ENCODE results near the gene CNKSR3. TPM values are rescaled to one million over a fixed set of nuclear protein-coding genes. Genes with fewer than 3 reads are reported as not detected.
A peak's percentile ranks its signal among the peaks of the same experiment; 100 is the strongest.

CNKSR3 gene
- total RNA-seq, 1 experiment from 2014 or later = 5.6 TPM

DNA sequence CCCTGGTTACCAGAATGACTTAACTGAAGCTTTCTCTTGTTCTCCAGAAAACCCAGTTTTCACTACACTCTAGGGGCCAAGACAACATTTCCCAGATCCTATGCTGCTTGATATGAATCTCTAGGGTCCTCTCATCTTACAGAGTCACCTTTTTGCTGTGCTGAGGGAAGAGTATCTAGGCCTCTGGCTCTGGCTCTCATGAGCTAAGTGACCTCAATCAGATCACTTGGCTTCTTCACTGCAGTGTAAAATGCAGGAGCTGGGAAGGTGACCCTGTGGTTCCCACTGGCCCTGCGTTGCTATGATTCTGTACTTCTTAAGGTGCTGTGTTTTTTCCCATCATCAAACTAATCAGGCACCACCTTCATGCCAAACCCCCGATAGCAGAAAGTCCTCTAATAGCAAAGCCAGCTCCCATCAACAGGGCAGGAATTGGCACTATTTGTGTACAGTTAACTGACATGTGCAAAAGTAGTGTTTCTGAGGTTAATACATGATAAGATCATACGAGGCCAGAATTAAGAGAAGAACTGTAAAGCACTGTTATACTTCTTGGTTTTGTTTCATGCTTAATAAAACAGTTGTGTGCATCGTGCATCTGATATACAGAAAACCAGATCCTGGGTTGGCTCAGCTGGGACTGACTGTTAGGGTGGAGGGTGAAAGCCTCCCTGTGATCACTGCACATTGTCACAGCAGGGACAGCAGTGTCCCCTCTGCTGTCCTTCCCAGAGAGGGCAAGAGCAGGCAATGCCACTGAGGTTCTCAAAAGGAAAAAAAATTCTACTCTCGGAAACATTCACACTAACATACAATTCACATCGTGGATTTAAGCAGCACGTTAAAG is 46.7 kb downstream of the CNKSR3 start:
- Histone ChIP-seq H3K9me3 (ENCODE audit: control insufficient read depth, low read depth, low read length) (no peaks in the 10 kb centered on the region), H4K20me1 (ENCODE audit: control insufficient read depth, insufficient read depth, insufficient read length) (no peaks in the 10 kb centered on the region), H3K27ac (ENCODE audit: insufficient read length, low read depth, low read length) (no peak overlapping the region), H3K79me1 (ENCODE audit: insufficient read depth, low read depth, low read length, poor library complexity, severe bottlenecking) (no peaks in the 10 kb centered on the region), H2BK120ac (ENCODE audit: low read depth, low read length, poor library complexity, severe bottlenecking) (no peak overlapping the region), H4K8ac (replicated peaks; ENCODE audit: insufficient read length, low read depth, low read length) (no peak overlapping the region), H4K5ac (ENCODE audit: insufficient read length, low read depth, low read length) (no peak overlapping the region), H3K23me2 (ENCODE audit: insufficient read length, low read depth, low read length, poor library complexity, severe bottlenecking) (no peaks in the 10 kb centered on the region), H4K91ac (ENCODE audit: insufficient read length, low read depth, low read length) (no peak overlapping the region), H2BK12ac (ENCODE audit: insufficient read length, low read depth, low read length) (no peak overlapping the region), H3K23ac (ENCODE audit: insufficient read length, low read depth, low read length) (no peak overlapping the region), H2AK5ac (ENCODE audit: insufficient read length, low read length) (no peak overlapping the region), H3K4ac (ENCODE audit: low read depth, low read length) (no peak overlapping the region), H3K56ac (ENCODE audit: insufficient read length, low read depth, low read length) (no peak overlapping the region), H3K9ac (ENCODE audit: extremely low read depth, insufficient read length, low read length) (no peak overlapping the region), H2BK20ac (ENCODE audit: low read depth, low read length, poor library complexity, severe bottlenecking) (no peak overlapping the region), H2AFZ (ENCODE audit: low read length) (no peak overlapping the region), H3K27me3 (ENCODE audit: insufficient read depth, low read length) (no peaks in the 10 kb centered on the region), H3K4me1 (ENCODE audit: insufficient read depth, low read length) (0 out of 2 replicates have a peak, but pooled peaks cover 3% of the 10 kb centered on the region), H3K4me2 (ENCODE audit: insufficient read depth, insufficient read length, low read length) (no peak overlapping the region), H3K18ac (ENCODE audit: insufficient read length, low read depth, low read length) (no peak overlapping the region), H3K79me2 (ENCODE audit: insufficient read depth, low read length) (no peaks in the 10 kb centered on the region), H2BK15ac (ENCODE audit: low read depth, low read length) (no peak overlapping the region), H2BK5ac (ENCODE audit: insufficient read length, low read length) (no peak overlapping the region), H3T11ph (ENCODE audit: low read length) (no peak overlapping the region), H3K14ac (ENCODE audit: insufficient read depth, low read length) (no peak overlapping the region)
- no peaks in the 10 kb centered on the region for H3K9me3 Mint-ChIP-seq
- peaks cover 25 to 38% of the 10 kb centered on the region in 2 experiments for H3K4me1 Mint-ChIP-seq
- no peaks in the 10 kb centered on the region for H3K36me3 Mint-ChIP-seq (ENCODE audit: insufficient read depth in 1 of 3, low read depth in 3 of 3)
- H3K4me3 Mint-ChIP-seq = no peak overlapping the region
- no peaks in the 10 kb centered on the region for H3K27me3 Mint-ChIP-seq (ENCODE audit: low read depth)
- no peak for DNase-seq
- TF ChIP-seq, protein P1, sequence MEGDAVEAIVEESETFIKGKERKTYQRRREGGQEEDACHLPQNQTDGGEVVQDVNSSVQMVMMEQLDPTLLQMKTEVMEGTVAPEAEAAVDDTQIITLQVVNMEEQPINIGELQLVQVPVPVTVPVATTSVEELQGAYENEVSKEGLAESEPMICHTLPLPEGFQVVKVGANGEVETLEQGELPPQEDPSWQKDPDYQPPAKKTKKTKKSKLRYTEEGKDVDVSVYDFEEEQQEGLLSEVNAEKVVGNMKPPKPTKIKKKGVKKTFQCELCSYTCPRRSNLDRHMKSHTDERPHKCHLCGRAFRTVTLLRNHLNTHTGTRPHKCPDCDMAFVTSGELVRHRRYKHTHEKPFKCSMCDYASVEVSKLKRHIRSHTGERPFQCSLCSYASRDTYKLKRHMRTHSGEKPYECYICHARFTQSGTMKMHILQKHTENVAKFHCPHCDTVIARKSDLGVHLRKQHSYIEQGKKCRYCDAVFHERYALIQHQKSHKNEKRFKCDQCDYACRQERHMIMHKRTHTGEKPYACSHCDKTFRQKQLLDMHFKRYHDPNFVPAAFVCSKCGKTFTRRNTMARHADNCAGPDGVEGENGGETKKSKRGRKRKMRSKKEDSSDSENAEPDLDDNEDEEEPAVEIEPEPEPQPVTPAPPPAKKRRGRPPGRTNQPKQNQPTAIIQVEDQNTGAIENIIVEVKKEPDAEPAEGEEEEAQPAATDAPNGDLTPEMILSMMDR (conservative IDR thresholded peaks at IDR 0.05) = no peak
- H3K27ac Mint-ChIP-seq = peak overlapping the region; percentile 6 to 65 (median 29); a peak in 6 of 7 replicates
- no CpG with 5 or more reads among the region's 7 CpGs for WGBS (ENCODE audit: extremely low coverage, insufficient read length, low lambda C conversion rate)

Measured in H9 (cell line).